ENCODE measurements around the gene GRP.

Gene GRP

DNA sequence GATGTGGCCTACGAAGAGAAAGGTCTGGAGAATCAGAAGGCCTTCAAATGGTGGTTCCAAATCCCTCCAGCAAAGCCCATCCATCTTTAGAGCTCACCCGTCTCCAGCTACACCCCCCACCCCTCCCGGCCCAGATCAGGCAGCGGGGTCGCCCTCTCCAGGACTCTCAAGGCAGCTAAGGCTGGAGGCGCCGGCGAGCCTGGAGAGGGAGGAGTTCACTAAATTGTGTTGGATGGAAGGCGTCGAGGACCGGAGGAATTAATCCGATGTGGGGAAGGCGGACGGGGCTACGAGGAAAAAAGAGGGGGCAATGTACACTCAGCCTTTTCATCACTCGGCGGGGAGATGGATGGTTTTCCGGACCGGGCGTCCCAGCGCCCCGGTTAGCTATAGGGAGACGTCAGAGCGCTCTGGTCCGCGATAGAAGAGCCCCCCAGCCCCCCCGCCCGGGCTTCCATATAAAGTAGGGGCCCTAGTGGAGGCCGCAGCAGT, at the start of gene GRP:
Gene GRP (plus strand): TSS at position 487 of the 492 bp plus-strand sequence. CDS start 108 bp downstream, outside the sequence.
- DNase-seq (ENCODE audit: extremely low spot score, insufficient read length, low read depth) (no peak), FAIRE-seq (no peak)

GRCh38 chr18:59172664-59173249, 47.2 kb upstream of the GRP start:
- FAIRE-seq (no peak), DNase-seq (ENCODE audit: extremely low spot score, insufficient read length, low read depth) (no peak)

GRCh38 chr18:59177485-59177884, 42.5 kb upstream of the GRP start:
- DNase-seq (ENCODE audit: extremely low spot score, insufficient read length, low read depth) (no peak), FAIRE-seq (no peak)

- DNase-seq (ENCODE audit: extremely low spot score, insufficient read length, low read depth) (no peak), FAIRE-seq (no peak)
These were observed 39.7 kb upstream of the GRP start for GRCh38 chr18:59180150-59180845.

DNA sequence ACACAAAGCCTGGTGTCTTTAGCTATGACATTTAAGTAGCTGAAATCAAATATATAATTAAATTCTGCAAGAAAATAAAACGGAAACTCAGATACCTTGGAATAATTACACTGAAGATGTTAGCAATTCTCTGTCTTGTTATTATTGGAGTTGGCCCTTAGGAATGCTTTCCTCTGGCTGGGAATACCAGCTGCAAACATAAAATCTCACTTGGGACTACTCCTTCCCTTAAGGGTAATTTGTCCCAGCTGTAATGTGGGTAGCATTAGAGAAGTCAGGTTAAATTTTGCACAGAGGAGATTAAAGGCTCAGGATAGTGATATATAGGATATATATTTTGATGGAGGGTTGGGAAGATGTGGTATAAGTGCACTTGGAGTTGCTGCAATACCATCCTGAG, 37.3 kb upstream of the GRP start:
- DNase-seq (ENCODE audit: extremely low spot score, insufficient read length, low read depth) (no peak), FAIRE-seq (no peak)

DNA sequence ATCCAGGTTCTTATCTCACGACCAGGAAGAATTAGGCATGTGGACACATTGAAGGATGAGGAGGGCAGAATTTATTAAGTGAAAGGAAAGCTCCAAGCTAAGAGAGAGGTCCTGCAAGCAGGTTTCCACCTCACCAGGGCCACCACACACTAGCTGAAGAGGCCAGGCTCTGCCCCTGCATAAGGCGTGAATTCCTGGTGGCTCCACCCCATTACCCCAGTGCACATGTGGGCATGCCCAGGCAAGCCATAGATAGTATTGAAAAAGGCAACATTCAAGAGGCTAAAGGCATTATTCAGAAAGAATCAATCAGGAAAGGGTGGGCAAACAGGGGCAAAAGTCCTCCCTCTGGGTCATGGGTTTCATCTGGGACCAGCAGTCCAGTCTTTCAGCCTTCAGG, 30.9 kb upstream of the GRP start:
- FAIRE-seq (no peak), DNase-seq (ENCODE audit: extremely low spot score, insufficient read length, low read depth) (no peak)

GRCh38 chr18:59189746-59190145, 30.2 kb upstream of the GRP start:
- DNase-seq (ENCODE audit: extremely low spot score, insufficient read length, low read depth) (no peak), FAIRE-seq (no peak)

- no peak for DNase-seq (ENCODE audit: extremely low spot score, insufficient read length, low read depth)
- FAIRE-seq: no peak
These were observed 23.7 kb upstream of the GRP start for GRCh38 chr18:59196161-59196725.

DNA sequence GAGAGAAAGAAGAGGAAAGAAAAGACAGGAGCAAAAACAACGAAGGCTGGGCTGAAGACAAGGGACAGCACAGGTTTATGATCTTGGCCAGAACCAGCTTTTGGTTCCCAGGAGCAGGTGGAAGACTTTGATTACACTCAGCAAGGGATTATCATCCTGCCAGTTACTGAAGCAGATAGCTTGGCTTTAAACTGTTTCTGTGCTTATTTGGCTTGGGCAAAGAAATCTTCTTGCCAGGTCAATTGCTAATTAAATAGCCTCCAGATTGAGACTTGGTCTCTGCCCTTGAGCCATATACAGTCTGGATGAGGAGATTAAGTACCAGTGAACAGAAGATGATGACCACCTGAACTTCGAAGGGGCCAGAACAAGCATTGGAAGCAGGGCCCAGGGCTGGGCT, 22.3 kb upstream of the GRP start:
- no peak for FAIRE-seq

DNA sequence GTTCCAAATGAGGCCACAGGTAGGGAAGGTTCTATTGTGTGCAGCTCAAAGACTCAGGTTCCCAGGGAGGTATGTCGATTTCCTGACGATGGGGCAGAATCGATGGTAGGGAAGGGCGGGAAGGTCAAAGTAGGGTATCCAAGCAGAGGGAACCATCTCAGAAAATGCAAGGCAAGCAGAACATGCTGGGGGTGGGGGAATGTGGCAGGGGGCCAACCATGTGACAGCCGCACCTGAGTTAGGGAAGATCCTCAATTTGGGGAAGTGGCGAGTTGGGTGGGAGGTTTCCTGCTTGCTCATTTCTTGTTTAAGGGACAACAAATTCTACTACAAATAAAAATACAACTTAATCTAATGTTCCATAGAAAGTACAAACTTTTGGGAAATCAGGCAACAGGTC, 21.7 kb upstream of the GRP start:
- no peak for FAIRE-seq

More for the DNA sequence above, 22.3 kb upstream of the GRP start:
- DNase-seq (ENCODE audit: extremely low spot score, insufficient read length, low read depth): no peak

DNA sequence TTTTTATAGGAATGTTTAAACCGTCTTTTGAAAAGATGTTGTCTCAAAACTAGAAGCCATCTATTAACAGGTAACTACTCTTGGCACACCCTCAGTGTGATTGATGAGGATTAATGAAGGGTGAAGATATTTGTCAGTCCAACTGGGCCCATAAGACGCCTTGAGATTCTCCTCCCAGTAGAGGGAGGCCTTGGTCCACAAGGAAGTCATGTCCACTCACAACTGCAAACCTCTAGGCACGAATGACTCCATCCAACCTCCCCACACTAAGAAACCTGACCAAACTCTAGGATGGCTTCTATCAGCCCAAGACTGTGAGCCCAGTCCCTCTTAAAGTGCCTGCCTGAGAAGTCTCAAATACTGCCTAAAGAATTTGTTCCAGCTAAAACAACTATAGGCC, 19.2 kb upstream of the GRP start:
- no peak for DNase-seq (ENCODE audit: extremely low spot score, insufficient read length, low read depth)
- no peak for FAIRE-seq

More for the DNA sequence above, 21.7 kb upstream of the GRP start:
- no peak for DNase-seq (ENCODE audit: extremely low spot score, insufficient read length, low read depth)

DNA sequence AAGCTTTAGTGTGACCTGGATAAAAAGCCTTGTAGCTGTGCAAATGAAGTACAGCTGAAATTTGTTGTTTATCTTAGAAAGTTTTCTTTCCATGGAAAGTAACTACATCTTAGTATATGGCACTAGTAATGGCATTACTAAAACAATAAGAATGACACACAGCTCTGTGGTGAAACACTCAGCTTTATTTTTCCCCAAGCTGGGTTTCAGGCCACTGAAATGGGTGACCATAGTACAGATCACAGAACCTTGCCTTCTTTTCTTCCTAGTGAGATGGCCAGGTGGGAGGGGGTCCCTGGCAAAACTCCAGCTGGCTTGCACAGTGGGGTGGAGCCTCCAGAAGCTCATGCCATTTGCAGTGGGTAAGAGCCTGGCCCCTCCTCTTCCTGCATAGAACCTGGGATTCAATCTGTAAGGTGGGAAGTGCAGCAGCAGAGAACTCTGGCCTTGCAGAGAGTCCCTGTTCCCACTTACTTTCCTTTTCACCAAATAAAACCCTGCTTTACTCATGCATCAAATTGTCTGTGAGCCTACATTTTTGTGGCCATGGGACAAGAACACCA, 17.6 kb upstream of the GRP start:
- FAIRE-seq: no peak
- DNase-seq (ENCODE audit: extremely low spot score, insufficient read length, low read depth): no peak

GRCh38 chr18:59207506-59207905, 12.5 kb upstream of the GRP start:
- DNase-seq (ENCODE audit: extremely low spot score, insufficient read length, low read depth) (no peak), FAIRE-seq (no peak)

- FAIRE-seq: no peak
- no peak for DNase-seq (ENCODE audit: extremely low spot score, insufficient read length, low read depth)
These were observed 11.3 kb upstream of the GRP start for GRCh38 chr18:59208602-59209125.

DNA sequence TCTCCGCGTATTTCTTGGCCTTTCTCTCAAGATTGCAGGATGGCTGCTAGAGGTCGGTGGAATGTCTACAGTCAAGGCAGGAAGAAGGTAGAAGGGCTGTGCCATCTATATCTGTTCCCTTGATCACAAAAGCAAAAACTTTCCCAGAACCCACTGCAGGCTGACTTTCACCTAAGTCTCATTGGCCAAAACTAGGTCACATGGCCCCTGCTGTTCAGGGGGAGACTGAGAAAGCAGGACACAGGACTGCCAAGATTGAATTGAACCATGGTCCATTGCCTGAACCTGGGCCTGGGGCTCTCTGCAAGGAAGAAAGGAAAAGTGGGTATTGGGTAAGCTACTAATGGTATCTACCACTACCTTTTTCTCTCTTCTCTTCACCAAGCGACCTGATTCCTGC, 9.7 kb upstream of the GRP start:
- FAIRE-seq: no peak
- no peak for DNase-seq (ENCODE audit: extremely low spot score, insufficient read length, low read depth)

DNA sequence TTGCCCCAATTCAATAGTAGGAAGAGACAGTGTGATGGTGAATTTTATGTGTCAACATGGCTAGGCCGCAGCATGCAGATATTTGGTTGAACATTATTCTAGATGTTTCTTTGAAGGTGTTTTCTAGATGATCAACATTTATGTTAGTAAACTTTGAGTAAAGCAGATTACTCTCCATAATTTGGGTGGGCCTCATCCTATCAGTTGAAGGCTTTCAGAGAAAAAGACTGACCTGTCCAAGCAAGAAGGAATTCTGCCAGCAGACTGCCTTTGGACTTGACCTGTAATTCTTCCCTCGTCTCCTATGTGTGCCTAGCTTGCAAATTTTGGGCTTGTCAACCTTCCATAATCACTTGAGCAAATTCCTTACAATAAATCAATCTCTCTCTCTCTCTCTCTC, 8.3 kb upstream of the GRP start:
- FAIRE-seq: no peak
- no peak for DNase-seq (ENCODE audit: extremely low spot score, insufficient read length, low read depth)

DNA sequence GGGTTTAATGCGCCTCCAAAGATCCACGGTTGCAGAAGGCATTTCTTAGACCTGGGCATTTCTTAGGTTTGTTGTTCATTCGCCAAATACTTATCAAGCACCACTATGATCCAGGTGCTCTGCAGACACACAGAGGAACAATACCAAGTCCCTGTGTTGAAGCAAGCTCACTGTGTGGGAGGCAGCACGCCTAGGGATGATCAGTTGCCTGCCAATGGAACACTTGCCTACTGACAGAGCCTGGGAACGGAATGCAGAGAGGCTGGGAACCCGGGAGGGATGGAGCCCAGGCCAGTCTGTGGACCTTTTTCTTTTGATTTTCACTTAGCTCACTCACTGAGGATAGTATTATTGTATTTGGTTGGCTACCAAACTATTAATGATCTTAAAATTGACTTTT, 1.9 kb upstream of the GRP start:
- FAIRE-seq (no peak), DNase-seq (ENCODE audit: extremely low spot score, insufficient read length, low read depth) (no peak)

DNA sequence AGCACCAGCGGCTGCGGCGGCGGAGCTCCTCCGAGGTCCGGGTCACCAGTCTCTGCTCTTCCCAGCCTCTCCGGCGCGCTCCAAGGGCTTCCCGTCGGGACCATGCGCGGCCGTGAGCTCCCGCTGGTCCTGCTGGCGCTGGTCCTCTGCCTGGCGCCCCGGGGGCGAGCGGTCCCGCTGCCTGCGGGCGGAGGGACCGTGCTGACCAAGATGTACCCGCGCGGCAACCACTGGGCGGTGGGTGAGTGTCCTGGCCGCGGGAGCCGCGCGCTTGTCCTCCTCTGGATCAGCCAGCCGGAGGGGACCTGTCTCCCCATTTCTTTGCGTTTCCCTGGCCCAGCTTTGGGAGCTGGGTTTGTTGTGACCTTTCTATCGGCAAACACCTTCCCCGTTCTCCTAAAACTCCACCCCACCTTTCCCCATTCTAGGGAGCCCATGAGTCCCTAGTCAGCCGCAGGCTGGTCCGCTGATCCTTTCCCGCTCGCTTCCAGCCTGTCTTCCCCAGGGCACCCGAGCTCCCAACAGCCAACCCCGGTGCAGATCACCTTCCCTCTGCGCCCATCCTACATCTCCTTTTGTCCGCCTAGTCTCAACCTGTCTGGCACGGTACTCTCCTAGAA, 316 bp downstream of the GRP start:
- DNase-seq (ENCODE audit: extremely low spot score, insufficient read length, low read depth): no peak
- FAIRE-seq: no peak

DNA sequence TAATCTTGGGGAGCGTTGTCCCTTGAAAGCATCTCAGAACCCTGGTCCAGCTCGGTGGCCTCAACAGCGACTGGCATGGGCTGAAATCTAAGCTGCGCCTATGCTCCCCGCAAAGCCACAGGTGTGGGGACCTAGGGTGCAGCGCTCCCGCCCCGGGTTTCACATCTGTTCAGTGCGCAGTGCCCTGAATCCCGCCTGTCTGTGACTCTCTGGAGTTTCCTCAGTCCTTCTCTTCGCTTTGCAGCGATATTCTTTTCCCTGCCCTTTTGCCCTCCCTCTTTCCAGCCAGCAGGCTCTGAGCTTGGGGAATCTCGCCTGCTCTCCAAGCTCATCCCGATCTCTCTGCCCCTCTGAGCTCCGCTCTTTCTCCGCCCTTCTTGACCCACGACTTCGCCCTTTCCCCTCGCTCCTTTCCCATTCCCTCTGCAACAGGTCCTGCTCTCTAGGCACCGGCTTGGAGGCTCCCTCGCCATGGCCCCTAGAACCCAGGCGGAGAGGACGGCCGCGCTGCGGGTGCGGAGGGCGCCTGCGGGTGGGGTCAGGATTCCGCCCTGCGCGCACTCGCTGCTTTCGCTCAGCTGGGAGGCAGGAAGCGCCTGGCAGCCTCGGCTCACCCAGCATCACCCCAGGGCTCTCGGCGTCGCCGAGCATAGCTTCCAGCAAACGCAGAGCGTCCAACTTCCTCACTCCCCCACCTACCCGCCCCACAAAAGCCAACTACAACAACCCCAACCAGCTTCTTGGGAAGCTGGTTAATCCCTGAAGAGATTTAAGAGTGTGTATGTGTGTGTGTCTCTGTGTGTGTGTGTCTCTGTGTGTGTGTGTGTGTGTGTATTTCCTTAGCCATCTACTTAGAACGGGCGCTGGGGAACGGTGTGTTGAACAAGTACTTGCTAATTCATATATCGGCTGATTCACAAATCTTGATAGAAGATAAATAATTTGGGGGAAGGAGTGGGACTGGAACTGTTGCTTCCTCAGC, 1.1 kb downstream of the GRP start:
- DNase-seq (ENCODE audit: extremely low spot score, insufficient read length, low read depth) (no peak), FAIRE-seq (no peak)

Data from GM18507 (cell line).